DMS 273 (cell line): ENCODE measurements around the gene TFB1M.
A peak's percentile ranks its signal among the peaks of the same experiment; 100 is the strongest.

Experiments
- DNase-seq: peaks from one replicate; lab custom pipeline; 2025; ENCODE audit not compliant: unreplicated experiment; lab: John Stamatoyannopoulos, UW

TFB1M gene

GRCh38 chr6:155267411-155267810 lies 46.9 kb downstream of the TFB1M start:
- no peak for DNase-seq

- peak; percentile 25 for DNase-seq
Measured at GRCh38 chr6:155265843-155266535, 48.3 kb downstream of the TFB1M start.

GRCh38 chr6:155264693-155265320 lies 49.5 kb downstream of the TFB1M start:
- DNase-seq, result no peak

DNA sequence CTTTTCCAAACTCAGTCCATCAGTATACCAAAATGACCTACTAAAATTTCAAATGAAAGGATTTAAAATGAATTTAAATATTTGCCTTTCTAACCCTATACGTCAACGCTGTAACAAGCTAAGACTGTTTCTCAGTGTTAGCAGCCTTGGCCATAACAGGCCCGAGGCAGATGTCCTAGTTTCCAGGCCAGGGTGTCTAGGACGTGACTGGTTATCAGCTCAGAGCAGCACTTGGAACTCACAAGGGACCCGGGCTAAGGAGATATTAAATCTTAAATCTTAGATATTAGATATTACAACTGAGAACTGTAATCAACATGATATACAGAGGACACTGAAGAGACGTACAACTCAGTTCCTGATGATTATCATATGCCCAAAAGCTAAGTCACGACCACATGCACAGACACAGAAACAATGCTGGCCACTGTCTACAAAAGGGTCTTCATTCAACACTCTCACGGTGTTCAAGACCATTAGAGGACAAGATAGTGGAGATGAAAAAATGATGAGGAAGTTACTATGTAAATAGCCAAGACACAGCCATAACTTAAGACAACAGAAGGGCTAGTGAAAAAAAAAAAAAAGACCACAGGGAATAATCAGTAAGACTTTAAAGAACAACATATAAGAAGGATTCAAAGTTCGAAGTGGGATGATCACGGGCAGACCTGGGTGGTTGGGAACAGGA lies 50.8 kb downstream of the TFB1M start, which contains the start of gene CLDN20:
Gene CLDN20, plus strand, starts transcription at position 641 of the 691 bp plus-strand sequence. CDS start 11,707 bp downstream, outside the sequence.
- no peak for DNase-seq

GRCh38 chr6:155262655-155263054 lies 51.6 kb downstream of the TFB1M start:
- DNase-seq, result no peak

GRCh38 chr6:155261111-155261900 lies 53.0 kb downstream of the TFB1M start:
- no peak for DNase-seq

GRCh38 chr6:155260686-155261085 lies 53.6 kb downstream of the TFB1M start:
- no peak for DNase-seq

GRCh38 chr6:155259897-155260296 lies 54.4 kb downstream of the TFB1M start:
- no peak for DNase-seq

DNA sequence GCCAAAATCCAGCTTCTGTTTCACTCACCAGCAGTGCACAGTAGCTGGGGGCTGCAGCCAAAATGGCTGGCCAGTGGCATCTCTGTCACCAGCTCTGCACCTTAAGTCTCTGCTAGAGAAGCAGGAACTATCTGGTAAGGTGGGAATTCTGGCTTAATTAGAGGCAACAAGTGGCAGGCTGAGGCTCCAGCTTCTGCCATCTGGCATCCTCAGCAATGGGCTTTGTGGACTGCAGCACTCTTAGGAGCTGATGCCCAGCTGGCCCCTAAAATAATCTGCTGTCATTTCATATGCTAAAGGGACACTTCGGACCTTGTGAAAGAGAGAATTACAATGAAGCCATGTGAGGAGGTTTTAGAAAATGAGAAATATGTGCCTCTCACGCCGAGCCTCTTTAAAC lies 55.1 kb downstream of the TFB1M start:
- peak; percentile 40 for DNase-seq

GRCh38 chr6:155257796-155258195 lies 56.5 kb downstream of the TFB1M start:
- DNase-seq, result no peak

DNA sequence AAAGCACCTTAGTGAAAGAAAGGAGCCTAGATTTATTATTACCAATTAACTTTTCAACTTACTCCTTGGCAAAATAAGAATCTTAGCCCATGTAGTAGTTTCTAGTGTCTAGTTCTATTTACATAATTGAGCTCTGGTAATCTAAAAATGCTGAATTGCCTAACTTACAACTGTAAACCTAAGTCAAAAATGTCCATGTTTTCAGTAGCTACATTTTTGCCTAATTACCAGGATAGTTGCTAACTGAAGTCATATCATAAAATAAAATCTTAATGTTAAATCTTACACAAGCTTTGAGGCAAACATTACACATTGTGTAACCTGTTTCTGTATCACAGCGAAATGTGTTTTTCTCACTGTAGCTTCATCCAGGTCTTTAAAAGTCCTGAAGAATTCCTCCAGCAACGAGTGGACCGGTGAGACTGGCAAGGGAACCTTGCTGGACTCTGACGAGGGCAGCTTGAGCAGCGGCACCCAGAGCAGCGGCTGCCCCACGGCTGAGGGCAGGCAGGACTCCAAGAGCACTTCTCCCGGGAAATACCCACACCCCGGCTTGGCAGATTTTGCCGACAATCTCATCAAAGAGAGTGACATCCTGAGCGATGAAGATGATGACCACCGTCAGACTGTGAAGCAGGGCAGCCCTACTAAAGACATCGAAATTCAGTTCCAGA lies 58.0 kb downstream of the TFB1M start:
- no peak for DNase-seq

DNA sequence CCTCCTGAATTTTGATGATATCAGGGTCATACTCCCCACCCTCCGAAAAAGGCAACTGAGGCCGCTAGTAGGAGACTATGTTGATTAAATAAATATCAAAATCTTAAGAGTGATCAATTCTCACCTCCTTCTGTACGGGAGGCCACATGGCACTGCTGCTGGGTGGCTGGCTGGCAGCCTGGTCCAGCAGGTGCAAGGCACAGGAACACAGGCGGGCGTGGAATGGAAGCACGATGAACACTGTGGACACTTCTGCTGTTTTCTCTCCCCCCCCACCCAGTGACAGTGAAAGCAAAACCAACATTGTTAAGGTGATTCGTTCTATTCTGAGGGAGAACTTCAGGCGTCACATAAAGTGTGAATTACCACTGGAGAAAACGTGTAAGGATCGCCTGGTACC lies 60.1 kb downstream of the TFB1M start:
- DNase-seq, result no peak

GRCh38 chr6:155253337-155253736 lies 60.9 kb downstream of the TFB1M start:
- no peak for DNase-seq

DNA sequence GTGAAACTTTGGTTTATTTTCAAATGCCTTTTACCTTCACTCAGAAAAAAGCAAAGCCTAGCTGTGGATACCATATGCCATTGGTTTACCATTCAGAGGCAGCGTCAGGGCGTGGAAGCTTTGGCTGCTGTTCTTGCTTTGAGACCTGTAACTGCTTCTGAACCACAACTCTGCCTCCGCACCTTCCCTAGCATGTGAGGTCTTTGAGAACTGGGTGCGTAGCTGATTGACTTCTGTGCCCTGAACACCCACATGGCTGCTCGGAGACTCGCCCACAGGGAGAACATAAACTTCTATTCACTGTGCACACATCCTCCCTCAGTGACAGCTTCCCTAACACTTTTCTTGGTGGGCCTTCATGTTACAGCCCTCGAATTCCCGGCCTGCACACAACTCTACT lies 61.7 kb downstream of the TFB1M start:
- no peak for DNase-seq

- no peak for DNase-seq
Measured at GRCh38 chr6:155250701-155251381, 63.4 kb downstream of the TFB1M start.

- DNase-seq, result peak; percentile 47
Measured at GRCh38 chr6:155248008-155249001, 66.0 kb downstream of the TFB1M start.

GRCh38 chr6:155247618-155248007 lies 66.7 kb downstream of the TFB1M start:
- DNase-seq, result no peak

GRCh38 chr6:155246825-155247224 lies 67.5 kb downstream of the TFB1M start:
- DNase-seq, result no peak

DNA sequence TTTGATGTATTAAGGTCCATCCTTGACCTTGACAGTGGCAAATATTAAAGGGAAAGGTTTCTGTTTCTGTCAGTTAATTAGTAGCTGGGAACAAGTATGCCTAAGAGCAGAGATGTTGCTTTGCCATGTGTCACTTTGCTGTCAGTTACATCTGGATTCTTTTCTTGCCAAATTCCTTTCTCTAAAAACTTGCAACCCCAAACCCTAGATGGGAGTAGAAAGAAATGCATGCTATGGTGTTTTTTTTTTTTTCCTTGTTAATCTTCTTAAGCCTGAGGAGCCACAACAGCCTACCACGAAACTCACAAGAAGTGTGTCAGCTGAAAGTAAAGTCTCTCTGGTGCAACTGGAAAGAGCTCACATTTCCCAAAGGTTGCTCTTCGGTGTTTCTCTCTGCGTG lies 68.5 kb downstream of the TFB1M start:
- DNase-seq, result no peak
